ENCODE data around the gene YBEY. TPM values are rescaled to one million over a fixed set of nuclear protein-coding genes. Genes with fewer than 3 reads are reported as not detected.

The YBEY gene
- total RNA-seq, 3 donors from 2014 or later, result 10.5 to 20.8 (median 17.1) TPM

DNA sequence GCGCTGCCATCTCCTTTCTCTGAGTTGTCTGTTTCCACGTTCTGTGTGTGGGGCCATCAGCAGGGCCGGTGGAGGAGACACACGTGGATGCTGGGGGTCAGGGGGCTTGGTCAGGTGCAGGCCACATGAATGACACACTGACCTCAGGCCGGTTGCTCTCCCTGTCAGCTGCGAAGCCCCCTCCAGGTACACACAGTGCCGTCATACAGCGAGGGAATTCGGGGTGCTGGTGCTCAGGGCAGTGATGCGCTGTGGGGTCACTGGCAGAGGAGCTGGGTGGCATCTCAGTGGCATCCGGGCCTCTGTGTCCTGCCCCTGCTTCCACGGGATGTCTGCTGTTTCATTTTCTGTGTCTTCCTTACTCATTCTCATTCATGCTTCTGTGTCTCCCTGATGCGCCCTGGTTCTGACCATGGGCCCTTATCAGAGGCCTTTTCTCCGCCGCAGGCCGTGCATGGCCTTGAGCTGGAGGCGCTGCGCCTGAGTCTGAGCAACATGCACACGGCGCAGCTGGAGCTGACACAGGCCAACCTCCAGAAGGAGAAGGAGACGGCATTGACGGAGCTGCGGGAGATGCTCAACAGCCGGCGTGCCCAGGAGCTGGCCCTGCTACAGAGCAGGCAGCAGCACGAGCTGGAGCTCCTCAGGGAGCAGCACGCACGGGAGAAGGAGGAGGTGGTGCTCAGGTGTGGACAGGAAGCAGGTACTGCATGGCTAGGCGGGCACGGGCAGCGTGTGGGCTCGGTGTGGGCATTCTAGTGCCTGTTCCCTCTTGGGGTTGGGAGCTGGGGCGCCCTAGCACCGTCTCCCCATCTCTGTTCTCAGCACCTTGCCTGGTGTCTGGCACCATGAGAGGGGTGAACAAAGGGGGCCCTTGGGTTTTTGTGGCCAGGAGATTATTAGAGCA lies 60.4 kb downstream of the YBEY start:
- intact Hi-C loops (cut with DNase I, micrococcal nuclease), result no loop called here
- no peak for DNase-seq
- ATAC-seq, result no peak
- Histone ChIP-seq H3K4me3 (no peak overlapping the region), H3K4me1 (ENCODE audit: low read depth) (no peaks in the 10 kb centered on the region), H3K36me3 (ENCODE audit: low read depth) (no peaks in the 10 kb centered on the region), H3K9me3 (no peaks in the 10 kb centered on the region)
- TF ChIP-seq, protein P1, sequence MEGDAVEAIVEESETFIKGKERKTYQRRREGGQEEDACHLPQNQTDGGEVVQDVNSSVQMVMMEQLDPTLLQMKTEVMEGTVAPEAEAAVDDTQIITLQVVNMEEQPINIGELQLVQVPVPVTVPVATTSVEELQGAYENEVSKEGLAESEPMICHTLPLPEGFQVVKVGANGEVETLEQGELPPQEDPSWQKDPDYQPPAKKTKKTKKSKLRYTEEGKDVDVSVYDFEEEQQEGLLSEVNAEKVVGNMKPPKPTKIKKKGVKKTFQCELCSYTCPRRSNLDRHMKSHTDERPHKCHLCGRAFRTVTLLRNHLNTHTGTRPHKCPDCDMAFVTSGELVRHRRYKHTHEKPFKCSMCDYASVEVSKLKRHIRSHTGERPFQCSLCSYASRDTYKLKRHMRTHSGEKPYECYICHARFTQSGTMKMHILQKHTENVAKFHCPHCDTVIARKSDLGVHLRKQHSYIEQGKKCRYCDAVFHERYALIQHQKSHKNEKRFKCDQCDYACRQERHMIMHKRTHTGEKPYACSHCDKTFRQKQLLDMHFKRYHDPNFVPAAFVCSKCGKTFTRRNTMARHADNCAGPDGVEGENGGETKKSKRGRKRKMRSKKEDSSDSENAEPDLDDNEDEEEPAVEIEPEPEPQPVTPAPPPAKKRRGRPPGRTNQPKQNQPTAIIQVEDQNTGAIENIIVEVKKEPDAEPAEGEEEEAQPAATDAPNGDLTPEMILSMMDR (IDR thresholded peaks at IDR 0.05), result no peak

DNA sequence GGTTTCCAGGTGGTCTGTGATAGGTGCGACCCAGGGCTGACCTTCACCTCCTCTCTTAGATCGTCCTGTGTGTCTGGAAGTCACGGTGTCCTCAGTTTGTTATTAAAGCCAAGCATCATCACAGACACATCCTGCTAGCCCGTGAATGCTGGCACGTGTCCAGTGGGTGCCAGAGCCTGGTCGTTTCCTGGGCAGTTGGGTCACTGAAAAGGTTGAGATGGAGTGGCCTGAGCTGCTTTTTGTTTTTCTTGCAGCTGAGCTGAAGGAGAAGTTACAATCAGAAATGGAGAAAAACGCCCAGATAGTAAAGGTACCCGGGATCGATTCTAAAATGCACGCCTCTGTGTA lies 61.0 kb downstream of the YBEY start:
- Histone ChIP-seq H3K4me1 (ENCODE audit: low read depth) (no peaks in the 10 kb centered on the region), H3K4me3 (no peak overlapping the region), H3K36me3 (ENCODE audit: low read depth) (no peaks in the 10 kb centered on the region), H3K9me3 (no peaks in the 10 kb centered on the region)
- intact Hi-C loops (cut with DNase I, micrococcal nuclease), result no loop called here
- DNase-seq, result no peak
- TF ChIP-seq, protein P1 (IDR thresholded peaks at IDR 0.05), result no peak
- ATAC-seq, result no peak

Other genes starting within 250 kb of the YBEY start
- gene COL6A2, start 188.2 kb upstream of the YBEY start, total RNA-seq, result 100 to 1,000 TPM in 2 of 3 donors, 10 to 100 TPM in 1; 65.1 to 858 (median 191) TPM
- 1 to 10 TPM in 1 of 3 donors, under 1 TPM in 1, not detected in 1; 0.36 to 2.1 TPM for gene FTCD, start 130.8 kb upstream of the YBEY start, total RNA-seq
- 10 to 100 TPM in 1 of 3 donors, 1 to 10 TPM in 2; 4.6 to 10.9 (median 4.6) TPM for gene SPATC1L, start 101.9 kb upstream of the YBEY start, total RNA-seq
- gene LSS, start 57.6 kb upstream of the YBEY start, total RNA-seq, result 10 to 100 TPM; 72.6 to 84.8 (median 81.1) TPM
- 100 to 1,000 TPM in 1 of 3 donors, 10 to 100 TPM in 2; 90.9 to 109 (median 98.1) TPM for gene MCM3AP, start 731 bp upstream of the YBEY start, total RNA-seq
- gene C21orf58, start 37.5 kb downstream of the YBEY start, total RNA-seq, result 10 to 100 TPM in 1 of 3 donors, 1 to 10 TPM in 2; 5.5 to 11.9 (median 5.6) TPM
- 10 to 100 TPM; 20.4 to 36.9 (median 26.1) TPM for gene PCNT, start 37.8 kb downstream of the YBEY start, total RNA-seq
- gene DIP2A, start 172.5 kb downstream of the YBEY start, total RNA-seq, result 10 to 100 TPM; 43.8 to 56.7 (median 49.3) TPM

Data from mucosa of descending colon (tissue), 3 donors.